HepG2 (cell line): ENCODE measurements around the gene FOLR2. TPM values are rescaled to one million over a fixed set of nuclear protein-coding genes. Genes with fewer than 3 reads are reported as not detected.

Source experiments
- ATAC-seq: fragments of 200-7000 bp; cut with Tn5 transposase; 3 replicates; pipeline ENCODE4 v1.9.1; 2020; ENCODE audit warnings: mild to moderate bottlenecking, moderate library complexity
- BruUV-seq: library from RNA; stranded (reverse); fragments of 400-500 nt; replicated peaks from 2 replicates; lab custom pipeline; 2021; lab: Mats Ljungman, UMichigan
- CTCF ChIA-PET: fragments of 300-600 bp; formaldehyde crosslinking; extraction: SDS; loops from one replicate; lab custom pipeline; 2021; ENCODE audit warnings: low total read pairs, inconsistent platforms, low intra/inter-chr PET ratio; lab: Yijun Ruan, JAX
- POLR2A ChIA-PET: fragments of 350-600 bp; sonication (Branson Sonifier 250); formaldehyde crosslinking; loops from one replicate; lab custom pipeline; 2020; ENCODE audit warnings: antibody characterized with exemption, inconsistent platforms; lab: Yijun Ruan, JAX
- DNase-seq: peaks from one replicate; pipeline ENCODE4 v3.0.0-alpha.2; 2015; ENCODE audit warnings: low spot score
- FAIRE-seq: peaks from 3 replicates; lab custom pipeline; 2011; peaks lifted over from hg19 to GRCh38; lab: Jason Lieb, UNC
- H2AFZ ChIP-seq: one replicate; pipeline ENCODE4 v1.6.1; 2011; ENCODE audit warnings: low read length, inconsistent platforms
- H3K27ac ChIP-seq: fragments of 300-600 bp; 3 replicates; pipeline ENCODE4 v1.8.0; 2011; ENCODE audit warnings: mixed run types, mild to moderate bottlenecking, mixed read lengths, low read length, inconsistent platforms; ENCODE audit not compliant: insufficient read depth; ENCODE audit errors: extremely low read length
- H3K27me3 ChIP-seq, 2 experiments: fragments of 200-600 bp in 1 of 2; 2 replicates in 1 of 2; 3 replicates in 1 of 2; pipeline versions ENCODE4 v1.6.0 to v1.8.0; 2011; ENCODE audit warnings: low read length in 2 of 2, mild to moderate bottlenecking in 2 of 2, moderate library complexity in 2 of 2, inconsistent platforms in 1 of 2; ENCODE audit not compliant: insufficient read depth in 2 of 2, control insufficient read depth in 1 of 2
- H3K36me3 ChIP-seq, 2 experiments: fragments of 200-600 bp in 1 of 2; replicated peaks in 1 of 2; 2 replicates in 1 of 2; 3 replicates in 1 of 2; pipeline versions ENCODE4 v1.5.1 to v1.8.0; 2011; ENCODE audit warnings: low read length in 2 of 2, inconsistent platforms in 1 of 2; ENCODE audit not compliant: insufficient read depth in 2 of 2, control insufficient read depth in 1 of 2
- H3K4me1 ChIP-seq: 2 replicates; pipeline ENCODE4 v1.5.1; 2012; ENCODE audit warnings: low read length, inconsistent platforms; ENCODE audit not compliant: insufficient read depth
- H3K4me2 ChIP-seq: 2 replicates; pipeline ENCODE4 v1.6.0; 2011; ENCODE audit warnings: low read depth, low read length, inconsistent platforms
- H3K4me3 ChIP-seq, 3 experiments: fragments of 200-600 bp in 1 of 3; sonication (generic), shearing (Covaris generic) in 1 of 3; replicated peaks in 1 of 3; 2 replicates each; pipeline ENCODE4 v1.5.1; 2011 to 2016; ENCODE audit warnings: low read length in 3 of 3, inconsistent platforms in 2 of 3, low read depth in 2 of 3, mild to moderate bottlenecking in 2 of 3, control low read depth in 1 of 3, mixed read lengths in 1 of 3; ENCODE audit not compliant: insufficient read depth in 1 of 3
- H3K79me2 ChIP-seq: one replicate; pipeline ENCODE4 v1.6.1; 2011; ENCODE audit warnings: low read length, inconsistent platforms; ENCODE audit not compliant: insufficient read depth
- H3K9ac ChIP-seq: 2 replicates; pipeline ENCODE4 v1.6.0; 2011; ENCODE audit warnings: mild to moderate bottlenecking, low read depth, low read length, inconsistent platforms; ENCODE audit not compliant: insufficient read depth
- H3K9me3 ChIP-seq: 2 replicates; pipeline ENCODE4 v1.5.1; 2012; ENCODE audit warnings: mild to moderate bottlenecking, low read length
- H4K20me1 ChIP-seq: 2 replicates; pipeline ENCODE4 v1.6.0; 2011; ENCODE audit warnings: inconsistent platforms, mild to moderate bottlenecking, low read length, moderate library complexity; ENCODE audit not compliant: insufficient read depth
- AGO1 ChIP-seq: fragments of 200-400 bp; formaldehyde crosslinking; IDR thresholded peaks from 2 replicates; pipeline ENCODE4 v1.6.1; 2017; ENCODE audit warnings: mild to moderate bottlenecking, low read depth, low read length, moderate library complexity; ENCODE audit not compliant: poor library complexity, severe bottlenecking
- AGO2 ChIP-seq: fragments of 200-400 bp; formaldehyde crosslinking; optimal IDR thresholded peaks from 2 replicates; pipeline ENCODE3; 2017; ENCODE audit warnings: mild to moderate bottlenecking, low read depth, low read length, moderate library complexity
- MBD4 ChIP-seq: IDR thresholded peaks from 2 replicates; pipeline ENCODE4 v1.6.1; 2012; ENCODE audit warnings: low read length, inconsistent platforms, borderline replicate concordance
- MXD1 ChIP-seq: sonication (generic); formaldehyde crosslinking; IDR thresholded peaks from 2 replicates; pipeline ENCODE4 v1.4.0; 2020; ENCODE audit warnings: mild to moderate bottlenecking, missing genetic modification reagents
- NAIF1 ChIP-seq: sonication (generic); formaldehyde crosslinking; IDR thresholded peaks from 2 replicates; pipeline ENCODE4 v1.5.0; 2020; ENCODE audit warnings: mild to moderate bottlenecking, missing genetic modification reagents, borderline replicate concordance
- NR2F2 ChIP-seq: IDR thresholded peaks from 2 replicates; pipeline ENCODE4 v1.6.1; 2012; ENCODE audit warnings: low read depth, inconsistent platforms, borderline replicate concordance
- RBM22 ChIP-seq: fragments of 200-400 bp; formaldehyde crosslinking; optimal IDR thresholded peaks from 2 replicates; pipeline ENCODE3; 2017; ENCODE audit warnings: mild to moderate bottlenecking, low read length, moderate library complexity
- RBM39 ChIP-seq: fragments of 200-400 bp; formaldehyde crosslinking; IDR thresholded peaks from one replicate; pipeline ENCODE4 v1.6.1; 2018; ENCODE audit warnings: antibody characterized with exemption, mild to moderate bottlenecking, low read depth, low read length; ENCODE audit not compliant: poor library complexity, severe bottlenecking
- ZNF616 ChIP-seq: sonication (generic); formaldehyde crosslinking; IDR thresholded peaks from 2 replicates; pipeline ENCODE4 v1.5.0; 2020; ENCODE audit warnings: low read depth, mild to moderate bottlenecking, missing genetic modification reagents
- ZNF891 ChIP-seq: sonication (generic); formaldehyde crosslinking; IDR thresholded peaks from 2 replicates; pipeline ENCODE4 v1.5.0; 2020; ENCODE audit warnings: mild to moderate bottlenecking, missing genetic modification reagents
- WGBS: methylation state at CpG from one replicate; pipeline ENCODE4 v1.1.6; 2017; ENCODE audit warnings: low lambda C conversion rate; 5-methylcytosine and 5-hydroxymethylcytosine counted together
- in situ Hi-C: cut with HindIII; loops from 2 replicates; pipeline ENCODE4 v1.10.0; 2017; ENCODE audit warnings: low pct_unique_long_range_greater_than_20kb; ENCODE audit not compliant: extremely low pct_ligation_motif_present
- intact Hi-C: fragments of 100-400 bp; cut with micrococcal nuclease; formaldehyde crosslinking; loops from one replicate; pipeline ENCODE4 v1.10.0; 2022; ENCODE audit not compliant: unreplicated experiment
- polyA plus RNA-seq, 8 experiments: library from polyadenylated mRNA; depleted of rRNA in 3 of 8; stranded (reverse) in 7 of 8; unstranded in 1 of 8; fragments of >200 nt; fragmentation: Illumina TruSeq in 4 of 8; extraction: Trizol in 4 of 8; gene quantifications; 2 replicates each; pipeline versions ENCODE4 v1.2.1 to v1.2.3, GENCODE V29; 2011 to 2016; ENCODE audit warnings: low read depth in 4 of 8, missing spikeins in 1 of 8, mixed read lengths in 1 of 8; ENCODE audit not compliant: insufficient read depth in 1 of 8
- total RNA-seq, 5 experiments: library from RNA; depleted of rRNA; stranded (reverse); fragments of >200 nt; fragmentation: Illumina TruSeq; extraction: Trizol; gene quantifications; 2 replicates each; pipeline ENCODE4 v1.2.3, GENCODE V29; 2016; ENCODE audit warnings: low read depth in 1 of 5

Gene FOLR2
- total and polyA plus RNA-seq, 2 of the 13 experiments (the other 11 are each of a cell fraction or from before 2014, with no cell fraction given): 0.09 TPM; not detected in 1

GRCh38 chr11:72229336-72229924 is 12.8 kb downstream of the FOLR2 start (continued):
- TF ChIP-seq AGO1 (no peak), RBM22 (no peak), NR2F2 (no peak), MBD4 (no peak), ZNF616 (CRISPR knock-in tag) (no peak), MXD1 (CRISPR knock-in tag) (no peak), ZNF891 (CRISPR knock-in tag) (no peak), NAIF1 (CRISPR knock-in tag) (no peak)

- Histone ChIP-seq H3K27ac (no peak overlapping the region), H3K4me2 (no peak overlapping the region), H3K79me2 (peaks cover 6% of the 10 kb centered on the region), H3K4me1 (peaks cover 17% of the 10 kb centered on the region), H3K9ac (no peak overlapping the region), H4K20me1 (no peaks in the 10 kb centered on the region), H3K36me3 (peaks cover 16 to 56% of the 10 kb centered on the region in 2 experiments; a peak in 4 of 5 replicates), H2AFZ (no peak overlapping the region), H3K9me3 (no peaks in the 10 kb centered on the region), H3K4me3 (no peak overlapping the region), H3K27me3 (no peaks in the 10 kb centered on the region)
- in situ Hi-C loops: no loop called here
- BruUV-seq: no TSS peak
- ATAC-seq (no peak), FAIRE-seq (no peak), DNase-seq (no peak)
- intact Hi-C loops: no loop called here
- TF ChIP-seq RBM39 (no peak), AGO2 (peak; percentile 30)
- CTCF ChIA-PET: no interaction called here
- 94% methylated on average over 10 of the region's 21 CpGs for WGBS
- POLR2A ChIA-PET: no interaction called here
These were observed 13.6 kb downstream of the FOLR2 start for GRCh38 chr11:72229925-72230763.
